Activated T-helper 1 cell treated with anti-CD3 and anti-CD28 coated beads, Interleukin-12 subunit alpha, Interleukin-12 subunit beta, Interleukin-2, Interleukin-4 antibody, amounts not matched to agents 30 ng/mL and 10 ng/mL and 1 ng/mL, durations not matched to agents 14 hours and 24 hours and 36 hours (primary cell): ENCODE data around the gene LRBA. TPM values are rescaled to one million over a fixed set of nuclear protein-coding genes. Genes with fewer than 3 reads are reported as not detected.
"Not testable (repeated sequence)": the region's sequence is repeated elsewhere in the genome, so short reads cannot be mapped to it uniquely, and the experiment has no call there.

Experiments
- DNase-seq: peaks from one replicate; pipeline ENCODE4 v3.0.0; 2021; ENCODE audit warnings: low spot score
- H3K27ac Mint-ChIP-seq: one replicate; pipeline ENCODE4 v1.8.0; 2021; ENCODE audit warnings: mild to moderate bottlenecking, mixed read lengths
- H3K27me3 Mint-ChIP-seq: one replicate; pipeline ENCODE4 v1.8.0; 2022; ENCODE audit warnings: mild to moderate bottlenecking, moderate library complexity, mixed read lengths; ENCODE audit not compliant: insufficient read depth
- H3K36me3 Mint-ChIP-seq: one replicate; pipeline ENCODE4 v1.8.0; 2021; ENCODE audit warnings: low read depth, mixed read lengths
- H3K4me1 Mint-ChIP-seq: one replicate; pipeline ENCODE4 v1.8.0; 2021; ENCODE audit warnings: low read depth, mixed read lengths
- H3K4me3 Mint-ChIP-seq: one replicate; pipeline ENCODE4 v1.8.0; 2021; ENCODE audit warnings: mild to moderate bottlenecking, moderate library complexity, mixed read lengths
- H3K9me3 Mint-ChIP-seq: one replicate; pipeline ENCODE4 v1.8.0; 2021; ENCODE audit warnings: mixed read lengths
- intact Hi-C: fragments of 100-400 bp; cut with micrococcal nuclease; formaldehyde crosslinking; loops from one replicate; pipeline ENCODE4 v1.15.1; 2024
- total RNA-seq: library from RNA; stranded (reverse); gene quantifications from 2 replicates; pipeline ENCODE4 v1.2.3, GENCODE V29; 2022

Gene LRBA
- total RNA-seq, 1 donor from 2014 or later, result 54.2 TPM

GRCh38 chr4:150415213-150415612 lies 599.9 kb downstream of the LRBA start:
- Mint-ChIP-seq H3K27me3 (no peaks in the 10 kb centered on the region), H3K9me3 (no peaks in the 10 kb centered on the region), H3K4me1 (no peaks in the 10 kb centered on the region), H3K27ac (no peak overlapping the region), H3K36me3 (no peaks in the 10 kb centered on the region), H3K4me3 (no peak overlapping the region)
- DNase-seq, result no peak
- intact Hi-C loops, result no loop called here

GRCh38 chr4:150411520-150411919 lies 603.6 kb downstream of the LRBA start:
- Mint-ChIP-seq H3K4me1 (no peaks in the 10 kb centered on the region), H3K9me3 (no peaks in the 10 kb centered on the region), H3K4me3 (no peak overlapping the region), H3K27me3 (no peaks in the 10 kb centered on the region), H3K36me3 (no peaks in the 10 kb centered on the region), H3K27ac (no peak overlapping the region)
- no peak for DNase-seq
- intact Hi-C loops, result no loop called here

GRCh38 chr4:150402871-150403272 lies 612.2 kb downstream of the LRBA start:
- peaks cover 2% of the 10 kb centered on the region for H3K27me3 Mint-ChIP-seq
- H3K4me3 Mint-ChIP-seq, result no peak overlapping the region
- no peaks in the 10 kb centered on the region for H3K4me1 Mint-ChIP-seq
- no peaks in the 10 kb centered on the region for H3K9me3 Mint-ChIP-seq
- DNase-seq, result no peak
- no peak overlapping the region for H3K27ac Mint-ChIP-seq
- peaks cover 6% of the 10 kb centered on the region for H3K36me3 Mint-ChIP-seq
- intact Hi-C loops, result loop anchor here (5.0 kb wide), 1 partner anchor 414 kb away; no protein-coding TSS in a partner anchor

GRCh38 chr4:150401083-150401687 lies 613.9 kb downstream of the LRBA start:
- peaks cover 2% of the 10 kb centered on the region for H3K27me3 Mint-ChIP-seq
- intact Hi-C loops, result loop anchor here (1.0 to 5.0 kb wide), 2 partner anchors 35 to 416 kb away; no protein-coding TSS in a partner anchor

GRCh38 chr4:150395872-150396271 lies 619.2 kb downstream of the LRBA start:
- H3K4me3 Mint-ChIP-seq, result no peak overlapping the region
- H3K36me3 Mint-ChIP-seq, result peaks cover 18% of the 10 kb centered on the region
- no peak for DNase-seq
- intact Hi-C loops, result loop anchor here (1.0 to 5.0 kb wide), 5 partner anchors 40 to 703 kb away; partner anchors contain the start of gene RPS3A
- H3K27ac Mint-ChIP-seq, result peak overlapping the region; percentile 87
- peaks cover 12% of the 10 kb centered on the region for H3K9me3 Mint-ChIP-seq
- H3K4me1 Mint-ChIP-seq, result peaks cover 15% of the 10 kb centered on the region
- H3K27me3 Mint-ChIP-seq, result no peaks in the 10 kb centered on the region

More at GRCh38 chr4:150401083-150401687, 613.9 kb downstream of the LRBA start:
- peaks cover 6% of the 10 kb centered on the region for H3K36me3 Mint-ChIP-seq
- H3K4me1 Mint-ChIP-seq, result peaks cover 4% of the 10 kb centered on the region
- no peak overlapping the region for H3K4me3 Mint-ChIP-seq
- peak overlapping the region; percentile 52 for H3K27ac Mint-ChIP-seq
- no peak for DNase-seq
- no peaks in the 10 kb centered on the region for H3K9me3 Mint-ChIP-seq

GRCh38 chr4:150394046-150394445 lies 621.0 kb downstream of the LRBA start:
- no peak for DNase-seq
- peaks cover 18% of the 10 kb centered on the region for H3K36me3 Mint-ChIP-seq
- H3K4me1 Mint-ChIP-seq, result peaks cover 15% of the 10 kb centered on the region
- intact Hi-C loops, result no loop called here
- H3K27me3 Mint-ChIP-seq, result no peaks in the 10 kb centered on the region
- H3K4me3 Mint-ChIP-seq, result no peak overlapping the region
- H3K27ac Mint-ChIP-seq, result no peak overlapping the region
- H3K9me3 Mint-ChIP-seq, result peaks cover 12% of the 10 kb centered on the region

GRCh38 chr4:150391052-150391451 lies 624.0 kb downstream of the LRBA start:
- no peak for DNase-seq
- Mint-ChIP-seq H3K27ac (no peak overlapping the region), H3K9me3 (peaks cover 16% of the 10 kb centered on the region), H3K36me3 (peaks cover 21% of the 10 kb centered on the region), H3K4me1 (peaks cover 10% of the 10 kb centered on the region), H3K4me3 (no peak overlapping the region), H3K27me3 (no peaks in the 10 kb centered on the region)
- intact Hi-C loops, result no loop called here

GRCh38 chr4:150390531-150390910 lies 624.6 kb downstream of the LRBA start:
- no peak overlapping the region for H3K27ac Mint-ChIP-seq
- no peaks in the 10 kb centered on the region for H3K27me3 Mint-ChIP-seq
- no peak overlapping the region for H3K4me3 Mint-ChIP-seq
- DNase-seq, result no peak
- peaks cover 5% of the 10 kb centered on the region for H3K4me1 Mint-ChIP-seq
- peaks cover 19% of the 10 kb centered on the region for H3K36me3 Mint-ChIP-seq
- peaks cover 16% of the 10 kb centered on the region for H3K9me3 Mint-ChIP-seq
- intact Hi-C loops, result no loop called here

- no peak for DNase-seq
- no peaks in the 10 kb centered on the region for H3K27me3 Mint-ChIP-seq
- peaks cover 15% of the 10 kb centered on the region for H3K36me3 Mint-ChIP-seq
- peak overlapping the region; percentile 48 for H3K27ac Mint-ChIP-seq
- peaks cover 13% of the 10 kb centered on the region for H3K9me3 Mint-ChIP-seq
- H3K4me3 Mint-ChIP-seq, result no peak overlapping the region
- intact Hi-C loops, result no loop called here
- no peaks in the 10 kb centered on the region for H3K4me1 Mint-ChIP-seq
These were observed 625.1 kb downstream of the LRBA start for GRCh38 chr4:150389896-150390530.

GRCh38 chr4:150387981-150388380 lies 627.1 kb downstream of the LRBA start:
- Mint-ChIP-seq H3K36me3 (peaks cover 15% of the 10 kb centered on the region), H3K4me3 (no peak overlapping the region), H3K4me1 (no peaks in the 10 kb centered on the region), H3K9me3 (peaks cover 10% of the 10 kb centered on the region), H3K27ac (no peak overlapping the region), H3K27me3 (no peaks in the 10 kb centered on the region)
- intact Hi-C loops, result no loop called here
- no peak for DNase-seq

- H3K9me3 Mint-ChIP-seq, H3K27me3 Mint-ChIP-seq, H3K27ac Mint-ChIP-seq, intact Hi-C loops, DNase-seq, H3K4me1 Mint-ChIP-seq, H3K4me3 Mint-ChIP-seq, H3K36me3 Mint-ChIP-seq: not testable (repeated sequence)
These were observed 628.7 kb downstream of the LRBA start for GRCh38 chr4:150386415-150386814.

- peaks cover 7% of the 10 kb centered on the region for H3K36me3 Mint-ChIP-seq
- no peak overlapping the region for H3K27ac Mint-ChIP-seq
- no peak for DNase-seq
- no peak overlapping the region for H3K4me3 Mint-ChIP-seq
- intact Hi-C loops, result no loop called here
- peaks cover 4% of the 10 kb centered on the region for H3K9me3 Mint-ChIP-seq
- no peaks in the 10 kb centered on the region for H3K27me3 Mint-ChIP-seq
- H3K4me1 Mint-ChIP-seq, result no peaks in the 10 kb centered on the region
These were observed 629.5 kb downstream of the LRBA start for GRCh38 chr4:150385606-150386005.

GRCh38 chr4:150384249-150384648 lies 630.8 kb downstream of the LRBA start:
- Mint-ChIP-seq H3K27me3 (no peaks in the 10 kb centered on the region), H3K9me3 (peaks cover 4% of the 10 kb centered on the region), H3K4me1 (no peaks in the 10 kb centered on the region), H3K4me3 (no peak overlapping the region), H3K36me3 (peaks cover 5% of the 10 kb centered on the region), H3K27ac (no peak overlapping the region)
- intact Hi-C loops, result no loop called here
- DNase-seq, result no peak
